GM18873 (cell line): ENCODE results near the gene USP49.
A peak's percentile ranks its signal among the peaks of the same experiment; 100 is the strongest.

Experiments used
- ATAC-seq: cut with Tn5 transposase; IDR thresholded peaks from one replicate; pipeline ENCODE4 v1.9.1; 2021; ENCODE audit warnings: mild to moderate bottlenecking, moderate library complexity, moderate number of reproducible peaks; ENCODE audit not compliant: unreplicated experiment, low FRiP score

USP49 gene

GRCh38 chr6:41931792-41932191 lies 36.6 kb upstream of the USP49 start:
- no peak for ATAC-seq

- ATAC-seq, result no peak
Observed at GRCh38 chr6:41929924-41930323, 34.7 kb upstream of the USP49 start.

- ATAC-seq, result no peak
Observed at GRCh38 chr6:41927253-41927652, 32.1 kb upstream of the USP49 start.

GRCh38 chr6:41922154-41922553 lies 27.0 kb upstream of the USP49 start:
- ATAC-seq, result no peak

- ATAC-seq, result no peak
Observed at GRCh38 chr6:41921712-41921998, 26.5 kb upstream of the USP49 start.

GRCh38 chr6:41920921-41921711 lies 25.9 kb upstream of the USP49 start, which contains the start of the genes BYSL and MED20:
Gene BYSL (plus strand): TSS chr6:41921499. CDS start chr6:41921563, 64 bp downstream.
Gene MED20 (minus strand): TSS chr6:41921139. CDS start chr6:41921018, 121 bp downstream.
- peak; percentile 85 for ATAC-seq

- no peak for ATAC-seq
Observed at GRCh38 chr6:41917528-41917927, 22.4 kb upstream of the USP49 start.

- ATAC-seq, result no peak
Observed at GRCh38 chr6:41914869-41915530, 19.8 kb upstream of the USP49 start.

GRCh38 chr6:41914343-41914742 lies 19.2 kb upstream of the USP49 start:
- ATAC-seq, result no peak

- no peak for ATAC-seq
Observed at GRCh38 chr6:41909727-41910126, 14.6 kb upstream of the USP49 start.

- no peak for ATAC-seq
Observed at GRCh38 chr6:41901882-41902519, 6.8 kb upstream of the USP49 start.

GRCh38 chr6:41900861-41901260 lies 5.7 kb upstream of the USP49 start:
- ATAC-seq, result no peak

GRCh38 chr6:41896281-41896680 lies 1.1 kb upstream of the USP49 start:
- no peak for ATAC-seq

GRCh38 chr6:41894366-41895299 lies 542 bp downstream of the USP49 start:
- peak; percentile 19 for ATAC-seq

GRCh38 chr6:41892921-41893564 lies 2.1 kb downstream of the USP49 start:
- no peak for ATAC-seq

GRCh38 chr6:41887331-41887751 lies 7.8 kb downstream of the USP49 start:
- no peak for ATAC-seq

GRCh38 chr6:41885930-41886329 lies 9.2 kb downstream of the USP49 start:
- no peak for ATAC-seq

GRCh38 chr6:41884957-41885356 lies 10.2 kb downstream of the USP49 start:
- no peak for ATAC-seq

- no peak for ATAC-seq
Observed at GRCh38 chr6:41881506-41881905, 13.7 kb downstream of the USP49 start.

GRCh38 chr6:41878961-41879405 lies 16.2 kb downstream of the USP49 start:
- no peak for ATAC-seq
